ENCODE results near the gene NDST1. TPM values are rescaled to one million over a fixed set of nuclear protein-coding genes. Genes with fewer than 3 reads are reported as not detected.

The NDST1 gene
- total RNA-seq, 1 donor from 2014 or later: 17.1 TPM

GRCh38 chr5:150584556-150585335, 76.8 kb downstream of the NDST1 start:
- DNase-seq (ENCODE audit: low read depth): no peak
- Histone ChIP-seq H3K4me3 (ENCODE audit: low read depth, low read length) (no peak overlapping the region), H3K27me3 (ENCODE audit: control insufficient read depth, insufficient read depth, low read length) (no peaks in the 10 kb centered on the region), H3K36me3 (ENCODE audit: control insufficient read depth, insufficient read depth, low read length) (no peaks in the 10 kb centered on the region)
- TF ChIP-seq CTCF (IDR thresholded peaks at IDR 0.05; ENCODE audit: insufficient read depth, low read length, severe bottlenecking): no peak
- no peak for FAIRE-seq

GRCh38 chr5:150585781-150586341, 77.9 kb downstream of the NDST1 start:
- no peak for FAIRE-seq
- Histone ChIP-seq H3K27me3 (ENCODE audit: control insufficient read depth, insufficient read depth, low read length) (no peaks in the 10 kb centered on the region), H3K36me3 (ENCODE audit: control insufficient read depth, insufficient read depth, low read length) (no peaks in the 10 kb centered on the region), H3K4me3 (ENCODE audit: low read depth, low read length) (no peak overlapping the region)
- TF ChIP-seq CTCF (IDR thresholded peaks at IDR 0.05; ENCODE audit: insufficient read depth, low read length, severe bottlenecking): no peak
- DNase-seq (ENCODE audit: low read depth): no peak

- no peak overlapping the region for H3K4me3 ChIP-seq (ENCODE audit: low read depth, low read length)
- FAIRE-seq (no peak), DNase-seq (ENCODE audit: low read depth) (no peak)
- no peak for TF ChIP-seq CTCF (IDR thresholded peaks at IDR 0.05; ENCODE audit: insufficient read depth, low read length, severe bottlenecking)
- no peaks in the 10 kb centered on the region for H3K36me3 ChIP-seq (ENCODE audit: control insufficient read depth, insufficient read depth, low read length)
- no peaks in the 10 kb centered on the region for H3K27me3 ChIP-seq (ENCODE audit: control insufficient read depth, insufficient read depth, low read length)
Measured at GRCh38 chr5:150587016-150587415, 79.1 kb downstream of the NDST1 start.

- no peak for TF ChIP-seq CTCF (IDR thresholded peaks at IDR 0.05; ENCODE audit: insufficient read depth, low read length, severe bottlenecking)
- Histone ChIP-seq H3K36me3 (ENCODE audit: control insufficient read depth, insufficient read depth, low read length) (no peaks in the 10 kb centered on the region), H3K27me3 (ENCODE audit: control insufficient read depth, insufficient read depth, low read length) (no peaks in the 10 kb centered on the region), H3K4me3 (ENCODE audit: low read depth, low read length) (no peak overlapping the region)
- FAIRE-seq (no peak), DNase-seq (ENCODE audit: low read depth) (peak; percentile 26)
Measured at GRCh38 chr5:150587856-150588595, 80.1 kb downstream of the NDST1 start.

- Histone ChIP-seq H3K4me3 (ENCODE audit: low read depth, low read length) (no peak overlapping the region), H3K36me3 (ENCODE audit: control insufficient read depth, insufficient read depth, low read length) (no peaks in the 10 kb centered on the region), H3K27me3 (ENCODE audit: control insufficient read depth, insufficient read depth, low read length) (no peaks in the 10 kb centered on the region)
- no peak for TF ChIP-seq CTCF (IDR thresholded peaks at IDR 0.05; ENCODE audit: insufficient read depth, low read length, severe bottlenecking)
- DNase-seq (ENCODE audit: low read depth) (no peak), FAIRE-seq (no peak)
Measured at GRCh38 chr5:150588596-150588890, 80.6 kb downstream of the NDST1 start.

Measured in bronchial epithelial cell (primary cell).